ENCODE results near the gene KRTAP12-1. TPM values are rescaled to one million over a fixed set of nuclear protein-coding genes. Genes with fewer than 3 reads are reported as not detected.

KRTAP12-1 gene
- total RNA-seq, 1 experiment from 2014 or later: 0.63 TPM

- no peak for ATAC-seq
- peaks cover 4% of the 10 kb centered on the region for H3K27me3 Mint-ChIP-seq (ENCODE audit: low read depth)
- peaks cover 22% of the 10 kb centered on the region for H3K9me3 Mint-ChIP-seq
- no peak overlapping the region for H3K4me3 Mint-ChIP-seq
- CTCF ChIA-PET: no interaction called here
- POLR2A ChIA-PET: interaction anchor here (1.4 kb wide), 1 partner anchor 9 kb away, joined by 3 read pairs; no protein-coding TSS in a partner anchor
- H3K36me3 Mint-ChIP-seq: peaks cover 20% of the 10 kb centered on the region
- peaks cover 53% of the 10 kb centered on the region for H3K4me1 Mint-ChIP-seq
- TF ChIP-seq PRDM15 (CRISPR knock-in tag; IDR thresholded peaks at IDR 0.05) (peak; percentile 46; the same call in 1 of the 2 replicates), E2F1 (CRISPR knock-in tag; IDR thresholded peaks at IDR 0.05) (no peak), ATF2 (CRISPR knock-in tag; IDR thresholded peaks at IDR 0.05; ENCODE audit: borderline replicate concordance, low read depth) (no peak), GABPB1 (CRISPR knock-in tag; IDR thresholded peaks at IDR 0.05) (no peak), KAT7 (CRISPR knock-in tag; IDR thresholded peaks at IDR 0.05; ENCODE audit: borderline replicate concordance) (no peak), USF2 (CRISPR knock-in tag; IDR thresholded peaks at IDR 0.05) (no peak)
- 0 out of 2 replicates have a peak overlapping the region, but pooled peaks have one; percentile 20 for H3K27ac Mint-ChIP-seq
- no peak for DNase-seq (ENCODE audit: low spot score)
These were observed 13.7 kb upstream of the KRTAP12-1 start for GRCh38 chr21:44695641-44696040.

GRCh38 chr21:44695184-44695583 lies 13.2 kb upstream of the KRTAP12-1 start:
- Mint-ChIP-seq H3K4me1 (peaks cover 50% of the 10 kb centered on the region), H3K27me3 (ENCODE audit: low read depth) (peaks cover 4% of the 10 kb centered on the region), H3K27ac (no peak overlapping the region), H3K4me3 (no peak overlapping the region), H3K9me3 (peaks cover 22% of the 10 kb centered on the region), H3K36me3 (peaks cover 20% of the 10 kb centered on the region)
- DNase-seq (ENCODE audit: low spot score): no peak
- CTCF ChIA-PET: no interaction called here
- POLR2A ChIA-PET: no interaction called here
- ATAC-seq: no peak
- TF ChIP-seq ZNF138 (CRISPR knock-in tag; conservative IDR thresholded peaks at IDR 0.05) (no peak), ZNF317 (CRISPR knock-in tag; IDR thresholded peaks at IDR 0.05; ENCODE audit: borderline replicate concordance, low read depth) (no peak), CREB1 (CRISPR knock-in tag; IDR thresholded peaks at IDR 0.05) (no peak), ZNF281 (CRISPR knock-in tag; IDR thresholded peaks at IDR 0.05) (no peak), USF2 (CRISPR knock-in tag; IDR thresholded peaks at IDR 0.05) (no peak), ARID4B (CRISPR knock-in tag; IDR thresholded peaks at IDR 0.05; ENCODE audit: borderline replicate concordance) (no peak), ZNF671 (CRISPR knock-in tag; IDR thresholded peaks at IDR 0.05) (no peak), CBFB (CRISPR knock-in tag; IDR thresholded peaks at IDR 0.05; ENCODE audit: low read depth) (no peak), PRDM15 (CRISPR knock-in tag; IDR thresholded peaks at IDR 0.05) (no peak), FOXP1 (CRISPR knock-in tag; IDR thresholded peaks at IDR 0.05; ENCODE audit: borderline replicate concordance) (no peak)
